GM12878 (cell line): Measurements from ENCODE around the gene REEP2. TPM values are rescaled to one million over a fixed set of nuclear protein-coding genes. Genes with fewer than 3 reads are reported as not detected.
A peak's percentile ranks its signal among the peaks of the same experiment; 100 is the strongest.

Experiments
- ATAC-seq: fragments of 200-7000 bp; cut with Tn5 transposase; 3 replicates; pipeline ENCODE4 v1.9.1; 2020; ENCODE audit warnings: mild to moderate bottlenecking, moderate library complexity
- BruUV-seq: library from RNA; stranded (reverse); fragments of 400-500 nt; replicated peaks from 2 replicates; lab custom pipeline; 2021; lab: Mats Ljungman, UMichigan
- CTCF ChIA-PET: fragments of 300-600 bp; sonication (Branson Sonifier 250); formaldehyde crosslinking; extraction: SDS; loops from one replicate; lab custom pipeline; 2021; ENCODE audit warnings: inconsistent platforms; lab: Yijun Ruan, JAX
- POLR2A ChIA-PET: fragments of 350-600 bp; formaldehyde crosslinking; extraction: SDS; loops from one replicate; lab custom pipeline; 2021; ENCODE audit warnings: inconsistent platforms; lab: Charles Lee
- RAD21 ChIA-PET: fragments of 300-600 bp; sonication (Branson Sonifier 250); formaldehyde crosslinking; loops from one replicate; lab custom pipeline; 2023; ENCODE audit warnings: antibody characterized with exemption; ENCODE audit not compliant: unreplicated experiment; lab: Charles Lee
- SMC1A ChIA-PET: fragments of 300-600 bp; sonication (Branson Sonifier 250); formaldehyde crosslinking; loops from one replicate; lab custom pipeline; 2023; ENCODE audit not compliant: unreplicated experiment, uncharacterized antibody; lab: Charles Lee
- DNase-seq: peaks from one replicate; pipeline ENCODE4 v3.0.0-alpha.2; 2011; ENCODE audit warnings: low read depth, low spot score
- FAIRE-seq: peaks from 3 replicates; lab custom pipeline; 2011; peaks lifted over from hg19 to GRCh38; lab: Jason Lieb, UNC
- H2AFZ ChIP-seq: 2 replicates; pipeline ENCODE4 v1.6.0; 2011; ENCODE audit warnings: low read depth, low read length, control low read depth; ENCODE audit not compliant: control insufficient read depth
- H3K27ac ChIP-seq: 2 replicates; pipeline ENCODE4 v1.5.1; 2011; ENCODE audit warnings: control low read depth; ENCODE audit not compliant: control insufficient read depth, insufficient read depth
- H3K27me3 ChIP-seq, 2 experiments: replicated peaks in 1 of 2; 2 replicates each; pipeline versions ENCODE4 v1.6.0 to v1.6.1; 2011; ENCODE audit warnings: low read length in 1 of 2; ENCODE audit not compliant: control insufficient read depth in 2 of 2, insufficient read depth in 2 of 2
- H3K36me3 ChIP-seq, 2 experiments: 2 replicates each; pipeline ENCODE4 v1.5.1; 2011; ENCODE audit warnings: low read length in 1 of 2; ENCODE audit not compliant: control insufficient read depth in 2 of 2, insufficient read depth in 2 of 2
- H3K4me1 ChIP-seq: 2 replicates; pipeline ENCODE4 v1.6.1; 2011; ENCODE audit warnings: mild to moderate bottlenecking, low read length, moderate library complexity, mixed read lengths; ENCODE audit not compliant: control insufficient read depth, insufficient read depth
- H3K4me2 ChIP-seq: 2 replicates; pipeline ENCODE4 v1.6.0; 2011; ENCODE audit warnings: control low read depth; ENCODE audit not compliant: control insufficient read depth, insufficient read depth
- H3K4me3 ChIP-seq: fragments of 200-600 bp; sonication (generic); 2 replicates; pipeline ENCODE4 v1.5.1; 2016
- H3K79me2 ChIP-seq: 2 replicates; pipeline ENCODE4 v1.6.0; 2011; ENCODE audit warnings: low read length; ENCODE audit not compliant: control insufficient read depth, insufficient read depth
- H3K9ac ChIP-seq: 2 replicates; pipeline ENCODE4 v1.8.0; 2011; ENCODE audit warnings: low read length, control low read depth, mixed read lengths; ENCODE audit not compliant: control insufficient read depth, insufficient read depth
- H3K9me3 ChIP-seq: replicated peaks from 3 replicates; pipeline ENCODE4 v1.5.1; 2011; ENCODE audit warnings: mild to moderate bottlenecking, low read length; ENCODE audit not compliant: control insufficient read depth, insufficient read depth
- H4K20me1 ChIP-seq: 2 replicates; pipeline ENCODE4 v1.6.0; 2011; ENCODE audit not compliant: control insufficient read depth, insufficient read depth
- CREB1 ChIP-seq: IDR thresholded peaks from 2 replicates; pipeline ENCODE4 v1.6.1; 2012; ENCODE audit warnings: low read depth, mild to moderate bottlenecking, inconsistent platforms
- ESRRA ChIP-seq: IDR thresholded peaks from 2 replicates; pipeline ENCODE4 v1.6.1; 2012; ENCODE audit warnings: mild to moderate bottlenecking, low read length, improper control_type of control experiment
- JUNB ChIP-seq: IDR thresholded peaks from 2 replicates; pipeline ENCODE4 v1.6.1; 2016; ENCODE audit warnings: antibody characterized with exemption, mild to moderate bottlenecking
- PAX8 ChIP-seq: fragments of 450-650 bp; IDR thresholded peaks from 2 replicates; pipeline ENCODE4 v1.6.1; 2017; ENCODE audit warnings: mild to moderate bottlenecking, moderate library complexity
- SMC3 ChIP-seq: IDR thresholded peaks from 2 replicates; pipeline ENCODE4 v1.6.1; 2011; ENCODE audit warnings: low read length, improper control_type of control experiment, borderline replicate concordance
- WRNIP1 ChIP-seq: IDR thresholded peaks from 2 replicates; pipeline ENCODE4 v1.6.1; 2011; ENCODE audit warnings: low read depth, low read length, improper control_type of control experiment, borderline replicate concordance
- YY1 ChIP-seq: IDR thresholded peaks from 2 replicates; pipeline ENCODE4 v1.6.1; 2011; ENCODE audit warnings: low read depth, mild to moderate bottlenecking, low read length
- WGBS: methylation state at CpG from one replicate; pipeline ENCODE4 v1.1.6; 2016; ENCODE audit warnings: low lambda C conversion rate; ENCODE audit not compliant: insufficient replicate concordance, insufficient coverage; ENCODE audit errors: missing lambda C conversion rate; 5-methylcytosine and 5-hydroxymethylcytosine counted together
- in situ Hi-C: fragments of 300-500 bp; cut with MboI; formaldehyde crosslinking; loops from 9 replicates; pipeline ENCODE4 v1.14.3; 2018; ENCODE audit warnings: mixed read lengths
- intact Hi-C: fragments of 100-400 bp; cut with micrococcal nuclease; formaldehyde crosslinking; loops from one replicate; pipeline ENCODE4 v1.14.2; 2022; ENCODE audit not compliant: unreplicated experiment
- polyA plus RNA-seq, 11 experiments: library from polyadenylated mRNA; depleted of rRNA in 4 of 11; unstranded in 6 of 11; stranded (reverse) in 5 of 11; fragments of >200 nt; fragmentation: Nextera tagmentation in 4 of 11; fragmentation: Illumina TruSeq in 1 of 11; extraction: Ambion mirVana in 4 of 11; extraction: Trizol in 1 of 11; gene quantifications; 1 replicate in 1 of 11; 2 replicates in 10 of 11; pipeline versions ENCODE4 v1.2.1 to v1.2.3, GENCODE V29; 2011 to 2016; ENCODE audit warnings: inconsistent platforms in 2 of 11, missing spikeins in 2 of 11, low read depth in 1 of 11
- total RNA-seq, 4 experiments: library from RNA; depleted of rRNA in 3 of 4; stranded (reverse); fragments of >200 nt in 3 of 4; fragmentation: Illumina TruSeq in 1 of 4; extraction: Trizol in 1 of 4; gene quantifications; 2 replicates each; pipeline versions ENCODE4 v1.2.1 to v1.2.3, GENCODE V29; 2013 to 2021

Gene REEP2
- total and polyA plus RNA-seq, 10 of the 15 experiments (the other 5 are each of a cell fraction or from before 2014, with no cell fraction given) = 0.10 to 3.1 (median 2.0) TPM

GRCh38 chr5:138491284-138491648, 52.4 kb downstream of the REEP2 start:
- in situ Hi-C loops = no loop called here
- Histone ChIP-seq H3K4me2 (peak overlapping the region; percentile 93), H3K9ac (no peak overlapping the region), H3K4me1 (peaks cover 7% of the 10 kb centered on the region; the same call in 1 of the 2 replicates), H3K36me3 (no peaks in the 10 kb centered on the region), H3K9me3 (no peaks in the 10 kb centered on the region), H3K4me3 (peak overlapping the region; percentile 60; the same call in 1 of the 2 replicates), H3K27ac (no peak overlapping the region), H4K20me1 (no peaks in the 10 kb centered on the region), H3K27me3 (peaks cover 3 to 9% of the 10 kb centered on the region in 2 experiments; a peak in 3 of 4 replicates), H2AFZ (no peak overlapping the region), H3K79me2 (no peaks in the 10 kb centered on the region)
- DNase-seq = no peak
- BruUV-seq = no TSS peak
- no peak for FAIRE-seq
- no peak for ATAC-seq
- intact Hi-C loops = no loop called here
- ChIA-PET SMC1A (no interaction called here), CTCF (no interaction called here), POLR2A (no interaction called here), RAD21 (no interaction called here)
- WGBS = 44% methylated on average over 11 of the region's 11 CpGs
- TF ChIP-seq JUNB (no peak), SMC3 (no peak), PAX8 (no peak), ESRRA (no peak), WRNIP1 (no peak), YY1 (no peak), CREB1 (no peak)
